Stimulated activated CD8-positive, alpha-beta memory T cell treated with anti-CD3 and anti-CD28 coated beads, Interleukin-15, amount 100 ng/mL, for 4 hours (primary cell): ENCODE results near the gene ERC1.

Experiments used
- DNase-seq, 2 donors: peaks; one replicate each; pipeline ENCODE4 v3.0.0-alpha.2; 2020; ENCODE audit warnings: low read depth in 2 of 2

ERC1 gene

GRCh38 chr12:1384910-1385309 is 393.9 kb downstream of the ERC1 start:
- DNase-seq, result no peak

GRCh38 chr12:1391722-1392121 is 400.7 kb downstream of the ERC1 start:
- no peak for DNase-seq

- no peak for DNase-seq
Observed at GRCh38 chr12:1395421-1395955, 404.5 kb downstream of the ERC1 start.

GRCh38 chr12:1398673-1399072 is 407.6 kb downstream of the ERC1 start:
- no peak for DNase-seq

- no peak for DNase-seq
Observed at GRCh38 chr12:1401891-1402290, 410.9 kb downstream of the ERC1 start.

- DNase-seq, result no peak
Observed at GRCh38 chr12:1403417-1403816, 412.4 kb downstream of the ERC1 start.

GRCh38 chr12:1405619-1406018 is 414.6 kb downstream of the ERC1 start:
- DNase-seq, result no peak

- no peak for DNase-seq
Observed at GRCh38 chr12:1410794-1411193, 419.8 kb downstream of the ERC1 start.

GRCh38 chr12:1413930-1414329 is 422.9 kb downstream of the ERC1 start:
- DNase-seq, result no peak

GRCh38 chr12:1418144-1418543 is 427.1 kb downstream of the ERC1 start:
- no peak for DNase-seq

GRCh38 chr12:1419849-1420371 is 428.9 kb downstream of the ERC1 start:
- no peak for DNase-seq

GRCh38 chr12:1421091-1421846 is 430.2 kb downstream of the ERC1 start:
- no peak for DNase-seq

GRCh38 chr12:1422604-1423315 is 431.7 kb downstream of the ERC1 start:
- no peak for DNase-seq

GRCh38 chr12:1424674-1425395 is 433.8 kb downstream of the ERC1 start:
- DNase-seq, result no peak

GRCh38 chr12:1425396-1425729 is 434.3 kb downstream of the ERC1 start:
- no peak for DNase-seq

- no peak for DNase-seq
Observed at GRCh38 chr12:1428671-1429070, 437.6 kb downstream of the ERC1 start.

GRCh38 chr12:1429980-1430379 is 439.0 kb downstream of the ERC1 start:
- no peak for DNase-seq

- DNase-seq, result no peak
Observed at GRCh38 chr12:1434296-1434955, 443.4 kb downstream of the ERC1 start.

- DNase-seq, result no peak
Observed at GRCh38 chr12:1435044-1435443, 444.0 kb downstream of the ERC1 start.

- DNase-seq, result no peak
Observed at GRCh38 chr12:1435456-1435855, 444.4 kb downstream of the ERC1 start.

- DNase-seq, result no peak
Observed at GRCh38 chr12:1436015-1436414, 445.0 kb downstream of the ERC1 start.

- no peak for DNase-seq
Observed at GRCh38 chr12:1436981-1437380, 446.0 kb downstream of the ERC1 start.
